Skeletal muscle tissue (tissue), 4 donors: ENCODE measurements around the gene USPL1. TPM values are rescaled to one million over a fixed set of nuclear protein-coding genes. Genes with fewer than 3 reads are reported as not detected.

ENCODE experiments used
- H3K27ac ChIP-seq: one replicate; pipeline ENCODE4 v1.7.0; 2013; ENCODE audit warnings: mild to moderate bottlenecking, low read depth, low read length, inconsistent platforms
- H3K27me3 ChIP-seq, 3 donors: one replicate each; pipeline ENCODE4 v1.7.0; 2013; ENCODE audit warnings: low read length in 3 of 3; ENCODE audit not compliant: control insufficient read depth in 3 of 3, insufficient read depth in 3 of 3
- H3K36me3 ChIP-seq, 3 donors: one replicate each; pipeline ENCODE4 v1.7.0; 2013; ENCODE audit warnings: low read length in 3 of 3; ENCODE audit not compliant: control insufficient read depth in 3 of 3, insufficient read depth in 3 of 3
- H3K4me1 ChIP-seq, 3 donors: one replicate each; pipeline ENCODE4 v1.7.0; 2013; ENCODE audit warnings: low read length in 3 of 3, mild to moderate bottlenecking in 3 of 3; ENCODE audit not compliant: control insufficient read depth in 3 of 3, insufficient read depth in 3 of 3
- H3K4me3 ChIP-seq, 3 donors: one replicate each; pipeline ENCODE4 v1.7.0; 2013; ENCODE audit warnings: low read length in 3 of 3
- H3K9ac ChIP-seq, 3 donors: one replicate each; pipeline ENCODE4 v1.7.0; 2013; ENCODE audit warnings: low read length in 3 of 3, mild to moderate bottlenecking in 3 of 3, moderate library complexity in 2 of 3, low read depth in 1 of 3
- H3K9me3 ChIP-seq, 3 donors: one replicate each; pipeline ENCODE4 v1.7.0; 2013; ENCODE audit warnings: low read length in 3 of 3; ENCODE audit not compliant: control insufficient read depth in 3 of 3
- total RNA-seq: library from RNA; depleted of rRNA; stranded (reverse); fragments of >200 nt; gene quantifications from one replicate; pipeline ENCODE4 v1.2.3, GENCODE V29; 2014
- donor health status: Osteomylitis.

USPL1 gene
- total RNA-seq, result 16.2 TPM

GRCh38 chr13:30617315-30618185 is at the start of gene USPL1:
TSS of gene USPL1 (plus strand) at chr13:30617920. CDS start at chr13:30621141, 3,221 bp downstream.
- Histone ChIP-seq H3K27ac (peak within 1 kb of the TSS; percentile 100), H3K9me3 (no peaks in the 10 kb centered on the region), H3K4me3 (peak within 1 kb of the TSS; percentile 94 to 98 (median 97)), H3K4me1 (peaks cover 10 to 22% (median 19%) of the 10 kb centered on the region in 3 donors), H3K27me3 (no peaks in the 10 kb centered on the region), H3K36me3 (peaks cover 0 to 3% (median 0%) of the 10 kb centered on the region in 3 donors), H3K9ac (peak within 1 kb of the TSS; percentile 99 to 100 (median 100))

DNA sequence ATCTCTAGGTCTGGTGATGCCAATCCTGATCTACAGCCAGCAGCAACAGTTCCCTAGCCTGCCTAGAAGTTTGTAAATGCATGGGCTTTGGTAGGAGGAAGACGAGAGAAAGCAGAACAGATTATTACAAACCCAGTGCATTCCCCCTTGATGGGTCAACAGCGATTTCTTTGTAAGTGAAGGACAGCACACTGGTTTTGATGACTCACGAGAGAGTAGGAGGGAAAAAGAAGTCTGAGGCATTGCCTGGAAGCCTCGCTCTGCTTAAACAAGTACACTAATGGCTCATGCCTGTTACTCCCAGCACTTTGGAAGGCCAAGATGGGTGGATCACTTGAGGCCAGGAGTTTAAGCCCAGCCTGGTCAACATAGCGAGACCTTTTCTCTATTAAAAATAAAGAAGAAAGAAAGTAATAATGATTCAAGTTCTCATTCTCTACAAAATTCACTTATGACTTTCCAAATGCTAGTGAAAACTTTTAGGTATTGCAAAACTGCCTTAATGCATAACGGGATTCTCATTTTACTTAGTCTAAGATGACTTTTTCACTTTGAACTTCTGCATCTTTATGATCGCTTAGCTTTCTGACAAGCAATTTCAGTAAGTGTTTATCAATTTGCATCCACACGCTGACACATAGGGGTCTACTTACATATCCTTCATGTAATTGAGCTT is 47.7 kb upstream of the USPL1 start:
- no peaks in the 10 kb centered on the region for H3K36me3 ChIP-seq
- no peak overlapping the region for H3K4me3 ChIP-seq
- H3K27me3 ChIP-seq, result no peaks in the 10 kb centered on the region
- H3K27ac ChIP-seq, result no peak overlapping the region
- no peaks in the 10 kb centered on the region for H3K9me3 ChIP-seq
- no peak overlapping the region for H3K9ac ChIP-seq
- peaks cover 0 to 3% (median 0%) of the 10 kb centered on the region in 3 donors for H3K4me1 ChIP-seq

DNA sequence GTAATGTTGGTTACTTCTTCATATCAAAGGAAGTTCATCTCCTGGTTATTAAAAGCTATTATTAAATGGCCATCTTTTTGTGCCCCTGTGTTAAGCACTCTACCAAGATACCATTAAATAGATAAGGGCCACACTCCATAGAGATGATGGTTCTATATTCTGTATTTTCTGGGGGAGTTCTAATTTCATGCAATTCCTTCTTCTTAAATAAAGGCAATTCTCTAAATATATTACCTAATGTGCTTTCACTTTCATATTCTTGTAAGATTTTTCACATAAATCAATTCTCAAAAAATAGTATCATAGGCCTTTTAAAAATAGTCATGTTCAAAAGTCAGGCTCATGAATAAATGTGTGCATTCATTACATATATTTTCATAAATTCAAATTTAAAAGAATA is 47.0 kb upstream of the USPL1 start:
- Histone ChIP-seq H3K27ac (no peak overlapping the region), H3K4me3 (no peak overlapping the region), H3K27me3 (no peaks in the 10 kb centered on the region)

GRCh38 chr13:30572859-30573275 is 44.9 kb upstream of the USPL1 start:
- H3K36me3 ChIP-seq, result no peaks in the 10 kb centered on the region
- peak overlapping the region in 2 of 3 donors; percentile 38 to 73 for H3K4me3 ChIP-seq
- no peaks in the 10 kb centered on the region for H3K9me3 ChIP-seq
- peak overlapping the region; percentile 22 for H3K27ac ChIP-seq
- H3K27me3 ChIP-seq, result no peaks in the 10 kb centered on the region
- peak overlapping the region in 2 of 3 donors; percentile 45 to 63 for H3K9ac ChIP-seq
- H3K4me1 ChIP-seq, result peaks cover 0 to 16% (median 7%) of the 10 kb centered on the region in 3 donors

More for the DNA sequence above, 47.0 kb upstream of the USPL1 start:
- H3K9me3 ChIP-seq, result no peaks in the 10 kb centered on the region
- H3K36me3 ChIP-seq, result no peaks in the 10 kb centered on the region
- no peak overlapping the region for H3K9ac ChIP-seq
- H3K4me1 ChIP-seq, result peaks cover 0 to 3% (median 0%) of the 10 kb centered on the region in 3 donors

- Histone ChIP-seq H3K9ac (no peak overlapping the region), H3K4me1 (peaks cover 3 to 26% (median 7%) of the 10 kb centered on the region in 3 donors), H3K27ac (no peak overlapping the region), H3K9me3 (no peaks in the 10 kb centered on the region), H3K27me3 (no peaks in the 10 kb centered on the region), H3K36me3 (no peaks in the 10 kb centered on the region), H3K4me3 (no peak overlapping the region)
Measured at GRCh38 chr13:30576528-30576927, 41.2 kb upstream of the USPL1 start.

GRCh38 chr13:30577401-30577852 is 40.3 kb upstream of the USPL1 start:
- no peaks in the 10 kb centered on the region for H3K27me3 ChIP-seq
- H3K4me3 ChIP-seq, result no peak overlapping the region
- no peaks in the 10 kb centered on the region for H3K36me3 ChIP-seq
- H3K27ac ChIP-seq, result no peak overlapping the region
- H3K4me1 ChIP-seq, result peaks cover 3 to 23% (median 7%) of the 10 kb centered on the region in 3 donors
- no peak overlapping the region for H3K9ac ChIP-seq
- no peaks in the 10 kb centered on the region for H3K9me3 ChIP-seq

- Histone ChIP-seq H3K27ac (no peak overlapping the region), H3K36me3 (no peaks in the 10 kb centered on the region), H3K4me1 (peaks cover 3 to 23% (median 7%) of the 10 kb centered on the region in 3 donors), H3K9me3 (no peaks in the 10 kb centered on the region), H3K9ac (peak overlapping the region in 1 of 3 donors; percentile 3), H3K4me3 (no peak overlapping the region), H3K27me3 (no peaks in the 10 kb centered on the region)
Measured at GRCh38 chr13:30580852-30581502, 36.7 kb upstream of the USPL1 start.

- Histone ChIP-seq H3K27ac (no peak overlapping the region), H3K9me3 (no peaks in the 10 kb centered on the region), H3K4me3 (no peak overlapping the region), H3K9ac (no peak overlapping the region), H3K4me1 (peaks cover 3 to 20% (median 5%) of the 10 kb centered on the region in 3 donors), H3K27me3 (no peaks in the 10 kb centered on the region), H3K36me3 (no peaks in the 10 kb centered on the region)
Measured at GRCh38 chr13:30581582-30581981, 36.1 kb upstream of the USPL1 start.

GRCh38 chr13:30584051-30584731 is 33.5 kb upstream of the USPL1 start:
- H3K27ac ChIP-seq, result no peak overlapping the region
- H3K9ac ChIP-seq, result no peak overlapping the region
- no peak overlapping the region for H3K4me3 ChIP-seq
- peaks cover 0 to 10% (median 3%) of the 10 kb centered on the region in 3 donors for H3K4me1 ChIP-seq
- H3K27me3 ChIP-seq, result no peaks in the 10 kb centered on the region
- H3K9me3 ChIP-seq, result no peaks in the 10 kb centered on the region
- H3K36me3 ChIP-seq, result no peaks in the 10 kb centered on the region
